HG03025 (cell line): ENCODE results near the gene CHN1.

ENCODE experiments used
- ATAC-seq: cut with Tn5 transposase; IDR thresholded peaks from one replicate; pipeline ENCODE4 v1.9.1; 2021; ENCODE audit warnings: mild to moderate bottlenecking, moderate library complexity; ENCODE audit not compliant: unreplicated experiment, low FRiP score

The CHN1 gene

GRCh38 chr2:174974131-174974530 is 31.1 kb downstream of the CHN1 start:
- ATAC-seq = no peak

- no peak for ATAC-seq
Observed at GRCh38 chr2:174972924-174973323, 32.3 kb downstream of the CHN1 start.

- no peak for ATAC-seq
Observed at GRCh38 chr2:174971868-174972781, 33.1 kb downstream of the CHN1 start.

- no peak for ATAC-seq
Observed at GRCh38 chr2:174970092-174970491, 35.1 kb downstream of the CHN1 start.

GRCh38 chr2:174969091-174969734 is 36.0 kb downstream of the CHN1 start:
- ATAC-seq = no peak

GRCh38 chr2:174967691-174968260 is 37.4 kb downstream of the CHN1 start:
- ATAC-seq = no peak

GRCh38 chr2:174967086-174967485 is 38.1 kb downstream of the CHN1 start:
- no peak for ATAC-seq

GRCh38 chr2:174965992-174966744 is 39.0 kb downstream of the CHN1 start:
- ATAC-seq = no peak

GRCh38 chr2:174965551-174965950 is 39.6 kb downstream of the CHN1 start:
- ATAC-seq = no peak

GRCh38 chr2:174964404-174964803 is 40.8 kb downstream of the CHN1 start:
- ATAC-seq = no peak

GRCh38 chr2:174963437-174964400 is 41.5 kb downstream of the CHN1 start:
- no peak for ATAC-seq

- no peak for ATAC-seq
Observed at GRCh38 chr2:174959787-174960186, 45.4 kb downstream of the CHN1 start.

- ATAC-seq = no peak
Observed at GRCh38 chr2:174957050-174957449, 48.1 kb downstream of the CHN1 start.

- no peak for ATAC-seq
Observed at GRCh38 chr2:174952607-174953006, 52.6 kb downstream of the CHN1 start.

GRCh38 chr2:174951745-174952144 is 53.4 kb downstream of the CHN1 start:
- no peak for ATAC-seq

- no peak for ATAC-seq
Observed at GRCh38 chr2:174949988-174950687, 55.0 kb downstream of the CHN1 start.

GRCh38 chr2:174945601-174946260 is 59.5 kb downstream of the CHN1 start:
- ATAC-seq = no peak

- no peak for ATAC-seq
Observed at GRCh38 chr2:174939046-174939445, 66.1 kb downstream of the CHN1 start.

- no peak for ATAC-seq
Observed at GRCh38 chr2:174931724-174932123, 73.5 kb downstream of the CHN1 start.
